Stomach (tissue), 4 donors: ENCODE measurements around the gene ZNF649.

Experiments
- CTCF ChIP-seq, 7 experiments: fragments of 450-650 bp in 4 of 7; fragments of 200-600 bp in 3 of 7; sonication (generic) in 3 of 7; IDR thresholded peaks; one replicate each; pipeline ENCODE4 v1.5.1; 2016 to 2019; ENCODE audit warnings: antibody characterized with exemption in 7 of 7, control low read depth in 2 of 7, mild to moderate bottlenecking in 1 of 7
- POLR2A ChIP-seq, 4 donors: fragments of 450-650 bp; IDR thresholded peaks; one replicate each; pipeline ENCODE4 v1.6.1; 2016; ENCODE audit warnings: antibody characterized with exemption in 4 of 4, control low read depth in 2 of 4, mild to moderate bottlenecking in 1 of 4, moderate library complexity in 1 of 4

DNA sequence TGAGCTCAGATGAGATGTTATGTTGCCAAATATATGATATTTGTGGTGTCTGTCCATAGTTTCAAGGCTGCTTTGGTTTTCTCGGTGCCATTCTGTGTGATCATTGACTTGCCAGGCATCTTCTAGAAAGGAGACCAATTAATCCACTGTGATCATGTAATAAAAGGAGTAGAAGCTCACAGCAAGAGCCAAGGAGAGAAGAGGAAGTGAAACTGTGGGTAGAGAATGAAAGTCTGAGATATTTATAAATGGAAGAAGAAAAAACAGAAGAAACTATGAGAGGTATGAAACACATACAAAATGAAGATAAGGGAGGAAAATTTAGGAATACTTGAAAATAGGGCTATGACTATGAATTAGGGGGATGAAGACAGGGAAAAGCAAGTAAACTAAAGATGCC lies 11.3 kb upstream of the ZNF649 start:
- TF ChIP-seq POLR2A (IDR thresholded peaks at IDR 0.05), result no peak
- no peak for TF ChIP-seq CTCF (IDR thresholded peaks at IDR 0.05)
